GM18499 (cell line): Measurements from ENCODE around the gene CD7.
"Not testable (repeated sequence)": the region's sequence is repeated elsewhere in the genome, so short reads cannot be mapped to it uniquely, and the experiment has no call there.

Source experiments
- ATAC-seq: cut with Tn5 transposase; IDR thresholded peaks from one replicate; pipeline ENCODE4 v1.9.1; 2021; ENCODE audit warnings: moderate number of reproducible peaks; ENCODE audit not compliant: insufficient read depth, unreplicated experiment

The CD7 gene

GRCh38 chr17:82317394-82318168 is at the start of gene CD7:
Gene CD7 (minus strand): TSS chr17:82317608. CDS start chr17:82317495, 113 bp downstream.
- ATAC-seq: no peak

- ATAC-seq: no peak
Observed at GRCh38 chr17:82366749-82367148, 49.3 kb upstream of the CD7 start.

GRCh38 chr17:82365606-82366295 is 48.3 kb upstream of the CD7 start:
- no peak for ATAC-seq

- no peak for ATAC-seq
Observed at GRCh38 chr17:82361885-82362633, 44.7 kb upstream of the CD7 start.

- not testable (repeated sequence) for ATAC-seq
Observed at GRCh38 chr17:82359451-82360074, 42.2 kb upstream of the CD7 start.

GRCh38 chr17:82358465-82359350 is 41.3 kb upstream of the CD7 start, which contains the start of gene TEX19:
Gene TEX19 (plus strand): TSS chr17:82359247. CDS start chr17:82362151, 2,904 bp downstream.
- no peak for ATAC-seq

GRCh38 chr17:82357394-82357793 is 40.0 kb upstream of the CD7 start:
- ATAC-seq: no peak

- ATAC-seq: no peak
Observed at GRCh38 chr17:82356845-82357355, 39.5 kb upstream of the CD7 start.

GRCh38 chr17:82355770-82356427 is 38.5 kb upstream of the CD7 start:
- no peak for ATAC-seq

- no peak for ATAC-seq
Observed at GRCh38 chr17:82354804-82355308, 37.4 kb upstream of the CD7 start.

GRCh38 chr17:82353484-82353883 is 36.1 kb upstream of the CD7 start:
- no peak for ATAC-seq

GRCh38 chr17:82351713-82352488 is 34.5 kb upstream of the CD7 start:
- ATAC-seq: no peak

GRCh38 chr17:82351254-82351712 is 33.9 kb upstream of the CD7 start:
- no peak for ATAC-seq

GRCh38 chr17:82350182-82351030 is 33.0 kb upstream of the CD7 start:
- no peak for ATAC-seq

- ATAC-seq: no peak
Observed at GRCh38 chr17:82349287-82349701, 31.9 kb upstream of the CD7 start.

GRCh38 chr17:82348866-82349265 is 31.5 kb upstream of the CD7 start:
- no peak for ATAC-seq

GRCh38 chr17:82348434-82348833 is 31.0 kb upstream of the CD7 start:
- ATAC-seq: no peak
